GM21367 (cell line): Measurements from ENCODE around the gene PCGF5.
"Not testable (repeated sequence)": the region's sequence is repeated elsewhere in the genome, so short reads cannot be mapped to it uniquely, and the experiment has no call there.

ENCODE experiments used
- ATAC-seq: cut with Tn5 transposase; IDR thresholded peaks from one replicate; pipeline ENCODE4 v1.9.1; 2021; ENCODE audit not compliant: unreplicated experiment

PCGF5 gene

DNA sequence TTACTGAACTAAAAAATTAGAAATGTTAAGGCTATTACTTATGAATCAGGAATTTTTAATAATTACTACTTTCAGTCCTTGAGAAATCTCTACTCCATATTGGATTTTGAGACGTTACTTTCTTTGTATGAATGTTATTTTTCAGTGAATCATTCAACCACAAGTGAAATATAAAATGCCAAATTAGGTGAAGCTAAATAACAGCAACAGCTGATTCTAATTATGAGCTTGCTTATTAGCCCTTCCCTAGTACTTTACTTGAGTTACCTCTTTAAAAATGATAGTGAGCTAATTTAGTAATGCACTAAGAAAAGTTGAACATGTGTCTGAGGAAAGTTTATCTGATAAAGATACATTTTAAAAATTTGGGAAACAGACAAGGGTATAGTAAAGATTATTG, 51.4 kb downstream of the PCGF5 start:
- no peak for ATAC-seq

- ATAC-seq = no peak
These were observed 64.1 kb downstream of the PCGF5 start for GRCh38 chr10:91284486-91285090.

DNA sequence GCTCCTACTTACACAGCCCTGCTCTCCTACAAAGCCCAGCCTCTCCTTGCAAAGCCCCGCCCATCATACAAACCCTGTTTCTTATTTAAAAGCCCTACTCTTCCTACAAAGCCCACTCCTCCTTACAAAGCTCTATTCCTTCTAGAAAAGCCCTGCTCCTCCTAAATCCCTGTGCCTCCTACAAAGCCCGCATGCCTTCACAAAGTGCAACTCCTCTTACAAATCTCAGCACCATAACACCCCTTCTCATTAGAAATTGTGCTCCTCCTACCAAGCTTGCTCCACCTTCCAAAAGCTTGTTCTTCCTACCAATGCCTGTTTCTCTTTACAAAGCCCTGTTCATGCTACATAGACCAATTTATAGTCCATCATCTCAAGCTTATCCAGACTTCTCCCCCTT, 66.1 kb downstream of the PCGF5 start:
- no peak for ATAC-seq

- no peak for ATAC-seq
These were observed 66.8 kb downstream of the PCGF5 start for GRCh38 chr10:91287276-91287675.

DNA sequence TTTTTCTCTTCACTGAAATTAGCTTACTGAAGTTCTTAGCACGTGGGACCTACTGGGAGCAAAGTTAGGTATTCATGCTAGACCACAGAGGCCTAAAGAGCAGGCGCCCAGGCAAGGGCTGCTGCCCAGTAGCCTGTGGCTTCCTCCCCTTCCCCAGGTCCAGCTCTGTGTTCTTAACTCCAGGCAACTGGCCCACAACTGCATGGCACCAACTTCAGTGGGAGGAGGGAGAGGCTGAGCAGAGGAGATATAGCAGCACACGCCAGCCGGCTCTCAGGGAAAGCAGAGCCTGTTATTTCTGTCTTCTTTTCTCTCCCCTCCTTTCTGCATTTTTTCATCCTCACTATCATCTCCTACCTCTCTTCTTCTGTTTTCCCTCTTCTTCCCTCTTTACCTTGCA, 67.4 kb downstream of the PCGF5 start:
- ATAC-seq = no peak

DNA sequence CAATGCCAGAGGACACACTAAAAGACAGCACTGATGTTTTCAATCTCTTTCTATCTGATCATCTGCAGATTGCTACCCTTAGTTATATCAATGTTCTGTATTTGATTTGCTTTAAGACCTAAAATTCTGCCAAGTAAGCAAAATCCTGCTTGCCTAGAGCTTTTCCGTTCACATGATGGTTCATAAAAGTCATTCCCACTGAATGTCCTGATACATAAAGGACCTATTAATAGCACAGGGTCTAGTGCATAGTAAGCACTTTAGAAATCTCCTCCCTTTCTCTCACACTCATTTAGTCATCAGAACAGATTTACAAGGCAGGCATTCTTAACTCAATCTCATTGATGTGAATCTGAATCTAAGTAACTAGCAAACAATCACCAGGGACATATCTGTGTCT, 68.8 kb downstream of the PCGF5 start:
- ATAC-seq = no peak

GRCh38 chr10:91290607-91291006, 70.1 kb downstream of the PCGF5 start:
- ATAC-seq = no peak

DNA sequence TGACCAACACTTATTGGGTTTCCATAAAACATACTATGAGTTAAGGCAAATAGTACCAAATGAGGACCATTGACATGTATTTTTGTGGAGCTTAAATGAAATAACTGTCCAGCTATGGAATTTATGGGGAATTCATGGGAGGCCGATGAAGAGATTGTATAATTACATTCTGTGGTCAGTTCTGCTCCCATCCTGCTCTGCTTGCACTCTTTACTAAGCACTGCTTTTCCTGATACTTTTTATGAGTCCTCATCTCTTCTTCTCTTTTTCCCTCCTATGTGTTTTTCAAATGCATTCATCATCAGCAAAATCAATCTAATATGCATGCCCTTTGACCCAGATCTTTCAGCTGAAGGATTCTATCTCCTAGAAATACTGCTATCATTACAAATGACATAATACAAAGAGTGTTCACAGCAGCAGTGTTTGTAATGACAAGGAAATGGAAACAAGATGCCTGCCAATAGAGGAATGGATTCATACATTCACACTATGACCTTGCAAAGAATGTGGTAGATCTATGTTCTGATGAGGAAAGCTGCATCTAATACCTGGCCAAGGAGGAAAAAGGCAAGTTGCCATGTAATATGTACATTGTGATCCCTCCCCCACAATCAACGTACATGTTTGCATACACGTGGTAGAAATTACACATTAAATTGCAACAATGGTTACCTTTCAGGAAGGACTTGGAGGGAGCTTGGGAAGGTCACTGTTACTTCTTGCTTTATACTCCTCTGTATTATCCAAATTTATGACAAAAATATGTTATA, 73.9 kb downstream of the PCGF5 start:
- no peak for ATAC-seq

DNA sequence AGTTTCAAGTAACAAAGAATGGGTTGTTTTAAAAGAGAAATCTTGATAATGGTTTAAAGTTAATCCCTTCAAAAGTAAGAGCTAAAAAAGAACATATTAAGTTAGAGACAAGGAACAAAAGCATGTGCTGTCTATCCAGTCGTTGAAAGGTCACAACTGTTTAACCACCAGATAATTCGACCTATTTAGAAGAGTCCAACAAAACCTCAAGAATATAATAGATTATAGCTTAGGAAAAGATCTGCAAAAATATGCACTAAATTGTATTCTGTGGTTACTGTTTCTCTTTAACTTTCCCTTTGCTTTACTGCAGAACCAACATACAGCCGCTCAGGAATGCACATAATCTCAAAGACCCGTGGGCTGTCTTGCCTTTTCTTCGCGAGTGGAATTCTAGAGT, 74.9 kb downstream of the PCGF5 start:
- no peak for ATAC-seq

GRCh38 chr10:91296471-91296870, 76.0 kb downstream of the PCGF5 start:
- no peak for ATAC-seq

GRCh38 chr10:91298224-91298871, 77.9 kb downstream of the PCGF5 start:
- peak; percentile 64 for ATAC-seq

DNA sequence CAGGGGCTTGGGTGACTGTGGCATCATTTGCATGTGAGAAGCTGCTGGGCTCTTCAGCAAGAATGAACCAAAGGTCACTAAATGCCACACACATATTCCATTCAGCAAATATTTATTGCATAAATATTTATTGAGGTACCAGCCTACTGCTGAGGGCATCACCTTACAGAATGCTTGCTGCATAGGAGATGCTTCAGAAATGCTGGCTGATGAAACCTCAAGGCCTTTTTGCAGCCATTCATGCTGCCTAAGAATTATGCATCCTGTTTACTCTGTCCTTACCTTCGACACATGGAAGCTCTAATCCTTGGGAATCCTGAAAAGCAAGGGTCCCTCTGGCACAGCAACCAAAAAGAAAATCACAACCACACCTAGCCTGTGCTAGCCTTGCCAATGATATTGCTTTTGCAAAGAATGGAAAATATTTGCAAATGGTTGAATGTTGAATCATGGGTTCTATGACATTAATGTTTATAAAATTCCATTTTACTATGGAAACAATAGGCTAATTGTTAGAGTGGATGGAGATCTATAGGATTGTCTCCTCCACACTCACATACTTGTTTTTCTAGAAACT, 79.6 kb downstream of the PCGF5 start:
- no peak for ATAC-seq

- not testable (repeated sequence) for ATAC-seq
These were observed 82.5 kb downstream of the PCGF5 start for GRCh38 chr10:91302946-91303345.

DNA sequence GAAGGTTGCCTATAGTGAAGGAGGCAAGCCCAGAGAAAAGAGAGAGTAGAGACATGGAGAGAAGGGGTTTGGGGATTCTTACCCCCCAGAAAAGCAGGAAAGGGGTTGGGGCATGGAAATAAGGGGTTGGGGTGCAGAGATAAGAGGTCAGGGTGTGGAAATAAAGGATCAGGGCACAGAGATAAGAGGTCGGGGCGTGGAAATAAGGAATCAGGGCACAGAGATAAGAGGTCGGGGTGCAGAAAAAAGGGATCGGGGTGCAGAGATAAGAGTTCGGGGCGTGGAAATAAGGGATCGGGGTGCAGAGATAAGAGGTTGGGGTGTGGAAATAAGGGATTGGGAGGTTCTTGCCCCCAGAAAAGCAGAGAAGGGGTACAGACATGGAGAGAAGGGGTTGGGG, 85.5 kb downstream of the PCGF5 start:
- ATAC-seq = not testable (repeated sequence)

DNA sequence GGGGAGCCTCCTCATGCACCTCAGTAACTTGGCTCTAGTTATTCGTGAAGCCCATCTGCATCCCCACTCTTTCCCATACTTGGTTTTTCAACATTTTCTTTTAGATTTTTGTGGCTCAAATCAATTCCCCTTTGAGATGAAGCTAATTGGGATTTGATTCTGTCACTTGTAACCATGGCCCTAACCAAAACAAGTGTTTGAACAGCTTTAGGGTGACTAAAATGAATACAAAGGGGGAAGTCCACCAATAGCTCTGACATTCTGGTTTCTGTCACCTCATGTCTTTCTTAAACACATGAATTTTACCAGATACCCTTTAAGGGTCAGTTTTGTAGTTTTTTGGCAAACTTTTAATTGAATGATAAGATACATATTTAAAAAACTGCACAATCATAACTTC, 87.0 kb downstream of the PCGF5 start:
- no peak for ATAC-seq

GRCh38 chr10:91309711-91310110, 89.2 kb downstream of the PCGF5 start:
- ATAC-seq = no peak

DNA sequence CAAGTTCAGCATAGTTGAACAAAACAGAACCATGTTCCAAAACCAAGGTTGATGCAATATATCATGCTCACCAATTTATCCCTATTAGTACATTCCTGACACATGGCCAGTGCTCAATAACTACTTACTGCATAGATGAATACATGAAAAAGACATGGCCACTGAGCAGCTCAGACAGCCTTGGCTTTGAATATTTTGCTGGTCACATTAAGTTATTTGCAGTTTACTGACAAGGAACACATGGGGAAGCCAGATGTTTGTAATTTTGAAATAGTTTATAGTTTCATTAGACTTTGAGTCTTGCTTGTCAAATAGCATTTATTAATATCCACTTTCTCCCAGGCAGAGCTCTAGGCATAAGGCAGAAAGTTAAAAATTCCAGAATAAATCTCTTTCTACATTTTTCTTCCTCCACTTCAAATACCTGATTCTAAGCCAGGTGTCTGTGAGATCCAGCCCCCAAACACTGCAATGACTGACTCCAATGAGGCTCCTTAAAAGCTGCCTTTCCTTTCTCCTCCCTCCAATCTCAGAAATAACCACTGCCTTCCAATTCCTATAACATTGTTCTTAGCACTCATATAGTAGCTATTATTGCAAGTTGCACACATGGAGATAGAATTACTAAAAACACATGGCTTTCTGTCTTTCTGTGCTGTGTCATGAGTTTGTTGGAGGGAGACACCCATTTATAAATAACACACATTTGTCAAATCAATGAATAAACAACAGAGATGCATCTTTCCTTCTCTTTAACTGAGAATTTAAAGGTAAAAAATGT, 91.3 kb downstream of the PCGF5 start:
- ATAC-seq = no peak

DNA sequence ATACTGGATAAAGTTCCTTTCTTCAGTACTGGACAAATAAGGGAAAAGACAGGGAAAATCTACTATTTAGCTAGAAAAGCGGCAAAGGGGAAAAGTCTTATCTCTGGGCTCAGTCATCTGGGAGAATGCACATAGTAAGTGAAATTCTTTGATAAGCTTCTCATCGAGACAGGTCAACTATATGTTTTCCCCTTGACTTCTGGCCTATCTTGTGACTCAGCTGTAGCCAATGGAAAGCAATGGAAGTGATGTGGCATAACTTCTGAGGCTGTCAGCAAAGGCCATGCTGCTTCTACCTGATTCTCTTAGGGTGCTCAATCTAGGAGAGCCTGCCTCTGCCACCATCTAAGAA, 91.9 kb downstream of the PCGF5 start:
- ATAC-seq = no peak

DNA sequence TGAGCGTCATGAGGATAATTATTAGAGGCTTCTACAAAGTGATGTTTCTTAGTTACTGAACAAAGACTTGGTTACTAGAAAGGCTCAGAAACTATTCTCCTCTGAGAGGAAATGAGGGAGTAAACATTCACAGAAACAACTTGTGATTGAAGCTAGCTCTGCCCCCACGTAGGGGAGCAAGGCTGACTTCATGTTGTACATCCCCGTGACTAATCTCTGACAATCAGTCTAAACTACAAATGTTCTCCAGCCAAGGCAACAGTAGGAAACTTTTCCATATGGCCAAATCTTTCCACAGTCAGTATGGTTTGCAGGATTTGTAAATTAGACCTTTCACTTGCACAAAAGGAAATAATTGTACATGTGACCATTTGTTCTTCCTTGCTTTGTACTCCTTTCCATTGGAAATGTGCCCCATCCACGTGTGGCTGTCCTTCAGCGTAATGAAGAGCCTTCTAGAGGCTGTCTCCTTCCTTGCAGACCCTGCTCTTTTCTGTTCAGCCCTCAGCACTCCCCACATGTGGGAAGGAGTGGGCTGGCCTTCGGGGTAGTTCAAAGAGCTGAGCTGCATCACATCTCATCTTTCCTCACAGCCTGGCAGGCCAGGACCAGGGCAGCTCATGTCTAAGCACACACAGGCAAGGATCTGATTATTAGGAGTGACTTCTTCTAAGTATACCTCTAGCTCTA, 93.5 kb downstream of the PCGF5 start:
- no peak for ATAC-seq

- no peak for ATAC-seq
These were observed 96.0 kb downstream of the PCGF5 start for GRCh38 chr10:91316486-91316885.

GRCh38 chr10:91317541-91317940, 97.1 kb downstream of the PCGF5 start:
- no peak for ATAC-seq
